ENCODE results near the gene METTL16. TPM values are rescaled to one million over a fixed set of nuclear protein-coding genes. Genes with fewer than 3 reads are reported as not detected.
A peak's percentile ranks its signal among the peaks of the same experiment; 100 is the strongest.

The METTL16 gene
- total and polyA plus RNA-seq, 2 experiments from 2014 or later = 12.0 to 14.4 TPM

GRCh38 chr17:2398655-2399571, 112.8 kb downstream of the METTL16 start:
- H3K4me3 ChIP-seq = peak overlapping the region; percentile 96
- H3K9me2 ChIP-seq (ENCODE audit: insufficient read depth) = no peaks in the 10 kb centered on the region
- no peak overlapping the region for H2AFZ ChIP-seq
- peaks cover 34% of the 10 kb centered on the region for H3K4me1 ChIP-seq (ENCODE audit: insufficient read depth)
- TF ChIP-seq EZH2 (IDR thresholded peaks at IDR 0.05; ENCODE audit: insufficient read depth, poor library complexity, severe bottlenecking) (no peak), EZH2phosphoT487 (IDR thresholded peaks at IDR 0.05; ENCODE audit: insufficient read depth, low read depth) (no peak)
- H3K9ac ChIP-seq = peak overlapping the region; percentile 100
- no peaks in the 10 kb centered on the region for H3K36me3 ChIP-seq (ENCODE audit: low read depth)
- no peaks in the 10 kb centered on the region for H3K27me3 ChIP-seq (replicated peaks; ENCODE audit: insufficient read depth)
- H4K20me1 ChIP-seq (ENCODE audit: insufficient read depth) = no peaks in the 10 kb centered on the region
- H3F3A ChIP-seq (ENCODE audit: insufficient read depth) = peaks cover 40% of the 10 kb centered on the region
- DNase-seq = peak; percentile 95
- H3K27ac ChIP-seq = peak overlapping the region; percentile 99
- in situ Hi-C loops (cut with MboI) = no loop called here
- H3K4me2 ChIP-seq (ENCODE audit: unreplicated experiment) = peak overlapping the region; percentile 98
- 6 to 11% methylated on average over 25 to 55 of the region's 55 CpGs for WGBS, 2 experiments (ENCODE audit: low coverage in 1 of 2, low lambda C conversion rate in 2 of 2, missing lambda C conversion rate in 2 of 2)
- peaks cover 59% of the 10 kb centered on the region for H3K79me2 ChIP-seq (ENCODE audit: insufficient read depth)
- H3K9me3 ChIP-seq (ENCODE audit: low read depth) = no peaks in the 10 kb centered on the region

GRCh38 chr17:2398182-2398581, 113.5 kb downstream of the METTL16 start:
- Histone ChIP-seq H3K9me2 (ENCODE audit: insufficient read depth) (no peaks in the 10 kb centered on the region), H3K9me3 (ENCODE audit: low read depth) (no peaks in the 10 kb centered on the region), H3F3A (ENCODE audit: insufficient read depth) (peaks cover 32% of the 10 kb centered on the region), H3K27me3 (replicated peaks; ENCODE audit: insufficient read depth) (no peaks in the 10 kb centered on the region), H3K27ac (peak overlapping the region; percentile 99), H3K9ac (peak overlapping the region; percentile 100), H3K79me2 (ENCODE audit: insufficient read depth) (peaks cover 60% of the 10 kb centered on the region), H3K36me3 (ENCODE audit: low read depth) (no peaks in the 10 kb centered on the region), H4K20me1 (ENCODE audit: insufficient read depth) (no peaks in the 10 kb centered on the region), H3K4me1 (ENCODE audit: insufficient read depth) (peaks cover 27% of the 10 kb centered on the region), H3K4me3 (peak overlapping the region; percentile 96), H3K4me2 (ENCODE audit: unreplicated experiment) (peak overlapping the region; percentile 98), H2AFZ (no peak overlapping the region)
- no peak for DNase-seq
- WGBS, 2 experiments (ENCODE audit: low coverage in 1 of 2, low lambda C conversion rate in 2 of 2, missing lambda C conversion rate in 2 of 2) = 60% methylated on average over 10 of the region's 10 CpGs
- no peak for TF ChIP-seq EZH2phosphoT487 (IDR thresholded peaks at IDR 0.05; ENCODE audit: insufficient read depth, low read depth)
- no peak for TF ChIP-seq EZH2 (IDR thresholded peaks at IDR 0.05; ENCODE audit: insufficient read depth, poor library complexity, severe bottlenecking)
- in situ Hi-C loops (cut with MboI) = no loop called here

GRCh38 chr17:2397247-2398171, 114.2 kb downstream of the METTL16 start:
- H3K9me3 ChIP-seq (ENCODE audit: low read depth) = no peaks in the 10 kb centered on the region
- no peaks in the 10 kb centered on the region for H4K20me1 ChIP-seq (ENCODE audit: insufficient read depth)
- H3K9ac ChIP-seq = peak overlapping the region; percentile 100
- TF ChIP-seq EZH2 (IDR thresholded peaks at IDR 0.05; ENCODE audit: insufficient read depth, poor library complexity, severe bottlenecking) (no peak), EZH2phosphoT487 (IDR thresholded peaks at IDR 0.05; ENCODE audit: insufficient read depth, low read depth) (no peak)
- no peaks in the 10 kb centered on the region for H3K36me3 ChIP-seq (ENCODE audit: low read depth)
- H3K4me3 ChIP-seq = peak overlapping the region; percentile 60
- peak overlapping the region; percentile 99 for H3K27ac ChIP-seq
- H3K27me3 ChIP-seq (replicated peaks; ENCODE audit: insufficient read depth) = no peaks in the 10 kb centered on the region
- peaks cover 60% of the 10 kb centered on the region for H3K79me2 ChIP-seq (ENCODE audit: insufficient read depth)
- H3F3A ChIP-seq (ENCODE audit: insufficient read depth) = peaks cover 26% of the 10 kb centered on the region
- H3K4me2 ChIP-seq (ENCODE audit: unreplicated experiment) = peak overlapping the region; percentile 98
- in situ Hi-C loops (cut with MboI) = no loop called here
- WGBS, 2 experiments (ENCODE audit: low coverage in 1 of 2, low lambda C conversion rate in 2 of 2, missing lambda C conversion rate in 2 of 2) = 71 to 89% methylated on average over 9 to 12 of the region's 12 CpGs
- no peak for DNase-seq
- H3K4me1 ChIP-seq (ENCODE audit: insufficient read depth) = peaks cover 24% of the 10 kb centered on the region
- H2AFZ ChIP-seq = no peak overlapping the region
- H3K9me2 ChIP-seq (ENCODE audit: insufficient read depth) = no peaks in the 10 kb centered on the region

GRCh38 chr17:2396568-2397246, 115.0 kb downstream of the METTL16 start:
- no peaks in the 10 kb centered on the region for H4K20me1 ChIP-seq (ENCODE audit: insufficient read depth)
- H3K79me2 ChIP-seq (ENCODE audit: insufficient read depth) = peaks cover 63% of the 10 kb centered on the region
- DNase-seq = peak; percentile 96
- in situ Hi-C loops (cut with MboI) = no loop called here
- no peaks in the 10 kb centered on the region for H3K27me3 ChIP-seq (replicated peaks; ENCODE audit: insufficient read depth)
- peak overlapping the region; percentile 77 for H3K4me2 ChIP-seq (ENCODE audit: unreplicated experiment)
- peak overlapping the region; percentile 60 for H3K4me3 ChIP-seq
- no peaks in the 10 kb centered on the region for H3K9me2 ChIP-seq (ENCODE audit: insufficient read depth)
- no peak overlapping the region for H2AFZ ChIP-seq
- peak overlapping the region; percentile 99 for H3K27ac ChIP-seq
- no peaks in the 10 kb centered on the region for H3K36me3 ChIP-seq (ENCODE audit: low read depth)
- H3F3A ChIP-seq (ENCODE audit: insufficient read depth) = peaks cover 32% of the 10 kb centered on the region
- H3K9ac ChIP-seq = peak overlapping the region; percentile 100
- 1 to 3% methylated on average over 23 to 29 of the region's 34 CpGs for WGBS, 2 experiments (ENCODE audit: low coverage in 1 of 2, low lambda C conversion rate in 2 of 2, missing lambda C conversion rate in 2 of 2)
- peaks cover 25% of the 10 kb centered on the region for H3K4me1 ChIP-seq (ENCODE audit: insufficient read depth)
- TF ChIP-seq EZH2 (IDR thresholded peaks at IDR 0.05; ENCODE audit: insufficient read depth, poor library complexity, severe bottlenecking) (no peak), EZH2phosphoT487 (IDR thresholded peaks at IDR 0.05; ENCODE audit: insufficient read depth, low read depth) (no peak)
- no peaks in the 10 kb centered on the region for H3K9me3 ChIP-seq (ENCODE audit: low read depth)
